ENCODE results near the gene OXNAD1.

- TF ChIP-seq CTCF (IDR thresholded peaks at IDR 0.05): no peak
- TF ChIP-seq POLR2AphosphoS5 (IDR thresholded peaks at IDR 0.05): no peak
Measured at GRCh38 chr3:16258177-16258576, 6.8 kb upstream of the OXNAD1 start.
